ENCODE measurements around the gene LHX2. TPM values are rescaled to one million over a fixed set of nuclear protein-coding genes. Genes with fewer than 3 reads are reported as not detected.

The LHX2 gene
- total and polyA plus RNA-seq, 2 experiments from 2014 or later: 1.7 TPM; not detected in 1

DNA sequence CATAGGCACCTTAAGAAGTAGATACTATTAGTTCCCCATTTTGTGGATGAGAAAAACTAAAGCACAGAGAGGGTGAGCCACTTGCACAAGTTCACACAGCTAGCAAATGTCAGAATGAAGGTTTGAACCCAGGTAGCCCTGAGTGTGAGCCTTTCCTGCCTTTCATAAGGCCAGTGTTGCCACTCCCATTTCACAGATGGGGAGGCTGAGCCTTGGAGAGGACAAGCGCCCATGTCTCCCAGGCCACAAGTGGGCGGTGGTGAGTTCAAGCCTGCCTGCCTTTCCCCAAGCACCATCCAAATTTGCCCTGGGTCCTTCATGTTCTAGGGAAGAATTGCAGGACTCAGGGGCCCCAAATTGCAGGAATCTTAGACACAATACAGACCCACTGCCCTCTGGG is 50.6 kb downstream of the LHX2 start:
- DNase-seq (ENCODE audit: low spot score) (peak; percentile 55), ATAC-seq (no peak; the same call in 2 of the 3 replicates)
- H3K4me3 Mint-ChIP-seq: no peak overlapping the region
- H3K27me3 Mint-ChIP-seq (ENCODE audit: insufficient read depth, low read depth, poor library complexity): peaks cover 7% of the 10 kb centered on the region
- Histone ChIP-seq H3K4me3 (no peak overlapping the region), H3K27me3 (ENCODE audit: insufficient read depth) (no peaks in the 10 kb centered on the region), H4K20me1 (replicated peaks; ENCODE audit: insufficient read depth) (no peaks in the 10 kb centered on the region), H2AFZ (no peak overlapping the region), H3K27ac (ENCODE audit: low read depth) (no peak overlapping the region), H3K79me2 (replicated peaks; ENCODE audit: insufficient read depth) (no peaks in the 10 kb centered on the region), H3K4me1 (ENCODE audit: insufficient read depth) (no peaks in the 10 kb centered on the region), H3K36me3 (ENCODE audit: insufficient read depth) (no peaks in the 10 kb centered on the region), H3K4me2 (no peak overlapping the region), H3F3A (replicated peaks; ENCODE audit: low read depth) (no peaks in the 10 kb centered on the region), H3K9me2 (ENCODE audit: insufficient read depth) (no peaks in the 10 kb centered on the region)
- no peak overlapping the region for H3K27ac Mint-ChIP-seq
- H3K4me1 Mint-ChIP-seq: no peaks in the 10 kb centered on the region
- no peak for TF ChIP-seq ZNF114 (CRISPR knock-in tag; IDR thresholded peaks at IDR 0.05)
- TF ChIP-seq, protein P1, sequence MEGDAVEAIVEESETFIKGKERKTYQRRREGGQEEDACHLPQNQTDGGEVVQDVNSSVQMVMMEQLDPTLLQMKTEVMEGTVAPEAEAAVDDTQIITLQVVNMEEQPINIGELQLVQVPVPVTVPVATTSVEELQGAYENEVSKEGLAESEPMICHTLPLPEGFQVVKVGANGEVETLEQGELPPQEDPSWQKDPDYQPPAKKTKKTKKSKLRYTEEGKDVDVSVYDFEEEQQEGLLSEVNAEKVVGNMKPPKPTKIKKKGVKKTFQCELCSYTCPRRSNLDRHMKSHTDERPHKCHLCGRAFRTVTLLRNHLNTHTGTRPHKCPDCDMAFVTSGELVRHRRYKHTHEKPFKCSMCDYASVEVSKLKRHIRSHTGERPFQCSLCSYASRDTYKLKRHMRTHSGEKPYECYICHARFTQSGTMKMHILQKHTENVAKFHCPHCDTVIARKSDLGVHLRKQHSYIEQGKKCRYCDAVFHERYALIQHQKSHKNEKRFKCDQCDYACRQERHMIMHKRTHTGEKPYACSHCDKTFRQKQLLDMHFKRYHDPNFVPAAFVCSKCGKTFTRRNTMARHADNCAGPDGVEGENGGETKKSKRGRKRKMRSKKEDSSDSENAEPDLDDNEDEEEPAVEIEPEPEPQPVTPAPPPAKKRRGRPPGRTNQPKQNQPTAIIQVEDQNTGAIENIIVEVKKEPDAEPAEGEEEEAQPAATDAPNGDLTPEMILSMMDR (conservative IDR thresholded peaks at IDR 0.05; ENCODE audit: low read depth in 2 of 2): peak; percentile 51 to 73
- TF ChIP-seq POLR2AphosphoS5 (IDR thresholded peaks at IDR 0.05; ENCODE audit: low read depth): no peak
- TF ChIP-seq STAT1 (IDR thresholded peaks at IDR 0.05; ENCODE audit: unreplicated experiment): no peak
- no peaks in the 10 kb centered on the region for H3K9me3 Mint-ChIP-seq
- no peaks in the 10 kb centered on the region for H3K36me3 Mint-ChIP-seq (ENCODE audit: low read depth)

DNA sequence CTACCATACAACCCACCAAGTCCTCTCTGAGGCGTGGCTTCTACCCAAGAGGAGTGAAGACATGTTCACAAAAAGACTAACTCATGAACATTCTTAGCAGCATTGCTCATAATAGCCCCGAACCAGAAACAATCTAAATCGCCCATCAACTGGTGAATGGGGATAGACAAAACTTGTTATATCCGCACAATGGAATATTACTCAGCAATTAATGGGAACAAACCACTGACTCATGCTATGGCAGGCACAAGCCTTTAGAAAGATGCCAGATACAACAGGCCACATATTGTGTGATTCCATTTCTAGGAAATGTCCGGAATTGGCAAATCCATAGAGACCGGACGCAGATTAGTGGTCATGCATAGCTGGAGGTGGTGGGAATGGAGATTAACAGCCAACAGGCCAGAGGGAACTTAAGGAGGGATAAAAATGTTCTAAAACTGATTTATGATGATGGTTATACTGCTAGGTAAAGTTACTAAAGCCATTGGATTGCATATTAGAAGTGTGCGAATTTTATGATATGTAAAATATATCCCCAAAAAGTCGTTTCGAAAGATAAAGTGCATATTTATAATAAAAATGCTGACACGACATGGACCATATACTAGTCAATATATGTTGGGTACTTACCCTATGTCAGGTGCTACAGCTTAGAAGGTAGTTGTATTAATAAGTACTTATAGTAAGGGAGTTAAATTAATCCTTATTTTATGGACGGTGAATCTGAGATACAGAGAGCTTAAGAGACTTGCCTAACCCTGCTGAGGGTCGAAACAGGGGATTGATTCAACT is 55.4 kb downstream of the LHX2 start:
- ATAC-seq (no peak), DNase-seq (ENCODE audit: low spot score) (no peak)
- Histone ChIP-seq H3F3A (replicated peaks; ENCODE audit: low read depth) (no peaks in the 10 kb centered on the region), H3K9me2 (ENCODE audit: insufficient read depth) (no peaks in the 10 kb centered on the region), H3K4me3 (no peak overlapping the region), H3K27me3 (ENCODE audit: insufficient read depth) (no peaks in the 10 kb centered on the region), H3K4me2 (no peak overlapping the region), H2AFZ (no peak overlapping the region; the same call in 1 of the 2 replicates), H4K20me1 (replicated peaks; ENCODE audit: insufficient read depth) (no peaks in the 10 kb centered on the region), H3K4me1 (ENCODE audit: insufficient read depth) (no peaks in the 10 kb centered on the region), H3K36me3 (ENCODE audit: insufficient read depth) (no peaks in the 10 kb centered on the region), H3K79me2 (replicated peaks; ENCODE audit: insufficient read depth) (no peaks in the 10 kb centered on the region), H3K27ac (ENCODE audit: low read depth) (no peak overlapping the region)
- no peak overlapping the region for H3K27ac Mint-ChIP-seq
- no peak for TF ChIP-seq NANOG (IDR thresholded peaks at IDR 0.05; ENCODE audit: borderline replicate concordance)
- TF ChIP-seq ZNF114 (CRISPR knock-in tag; IDR thresholded peaks at IDR 0.05): no peak
- no peak for TF ChIP-seq EZH2 (IDR thresholded peaks at IDR 0.05; ENCODE audit: low read depth, unreplicated experiment)
- peaks cover 6% of the 10 kb centered on the region for H3K27me3 Mint-ChIP-seq (ENCODE audit: insufficient read depth, low read depth, poor library complexity)
- peaks cover 3% of the 10 kb centered on the region; the same call in 1 of the 3 replicates for H3K9me3 Mint-ChIP-seq
- no peaks in the 10 kb centered on the region for H3K36me3 Mint-ChIP-seq (ENCODE audit: low read depth)
- H3K4me3 Mint-ChIP-seq: no peak overlapping the region
- H3K4me1 Mint-ChIP-seq: no peaks in the 10 kb centered on the region

DNA sequence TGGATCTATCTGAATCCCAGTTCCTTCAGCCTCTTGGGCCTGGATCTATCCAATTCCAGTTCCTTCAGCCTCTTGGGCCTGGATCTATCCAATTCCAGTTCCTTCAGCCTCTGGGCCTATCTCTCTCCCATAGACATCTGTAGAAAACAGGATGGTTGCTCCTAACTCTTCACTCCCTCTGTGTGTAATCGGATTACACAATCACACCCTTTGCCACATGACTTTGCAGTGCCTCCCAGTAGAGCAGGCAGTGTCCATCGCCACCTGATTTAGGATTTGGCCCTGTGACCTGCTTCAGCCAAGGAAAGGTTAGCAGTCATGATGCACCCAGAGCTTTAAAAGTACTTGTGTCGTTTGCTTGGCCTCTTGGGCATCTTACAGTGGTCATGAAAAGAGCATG is 56.7 kb downstream of the LHX2 start:
- Histone ChIP-seq H3K27me3 (ENCODE audit: insufficient read depth) (no peaks in the 10 kb centered on the region), H3K4me3 (no peak overlapping the region), H2AFZ (no peak overlapping the region), H3K9me2 (ENCODE audit: insufficient read depth) (no peaks in the 10 kb centered on the region), H3K4me2 (no peak overlapping the region), H3K36me3 (ENCODE audit: insufficient read depth) (no peaks in the 10 kb centered on the region), H3K79me2 (replicated peaks; ENCODE audit: insufficient read depth) (no peaks in the 10 kb centered on the region), H3K27ac (ENCODE audit: low read depth) (no peak overlapping the region), H3F3A (replicated peaks; ENCODE audit: low read depth) (no peaks in the 10 kb centered on the region), H4K20me1 (replicated peaks; ENCODE audit: insufficient read depth) (no peaks in the 10 kb centered on the region), H3K4me1 (ENCODE audit: insufficient read depth) (no peaks in the 10 kb centered on the region)
- Mint-ChIP-seq H3K27ac (no peak overlapping the region), H3K27me3 (ENCODE audit: insufficient read depth, low read depth, poor library complexity) (peaks cover 10% of the 10 kb centered on the region), H3K36me3 (ENCODE audit: low read depth) (no peaks in the 10 kb centered on the region), H3K4me1 (no peaks in the 10 kb centered on the region), H3K4me3 (no peak overlapping the region), H3K9me3 (peaks cover 3% of the 10 kb centered on the region; the same call in 1 of the 3 replicates)
- TF ChIP-seq, protein P2, sequence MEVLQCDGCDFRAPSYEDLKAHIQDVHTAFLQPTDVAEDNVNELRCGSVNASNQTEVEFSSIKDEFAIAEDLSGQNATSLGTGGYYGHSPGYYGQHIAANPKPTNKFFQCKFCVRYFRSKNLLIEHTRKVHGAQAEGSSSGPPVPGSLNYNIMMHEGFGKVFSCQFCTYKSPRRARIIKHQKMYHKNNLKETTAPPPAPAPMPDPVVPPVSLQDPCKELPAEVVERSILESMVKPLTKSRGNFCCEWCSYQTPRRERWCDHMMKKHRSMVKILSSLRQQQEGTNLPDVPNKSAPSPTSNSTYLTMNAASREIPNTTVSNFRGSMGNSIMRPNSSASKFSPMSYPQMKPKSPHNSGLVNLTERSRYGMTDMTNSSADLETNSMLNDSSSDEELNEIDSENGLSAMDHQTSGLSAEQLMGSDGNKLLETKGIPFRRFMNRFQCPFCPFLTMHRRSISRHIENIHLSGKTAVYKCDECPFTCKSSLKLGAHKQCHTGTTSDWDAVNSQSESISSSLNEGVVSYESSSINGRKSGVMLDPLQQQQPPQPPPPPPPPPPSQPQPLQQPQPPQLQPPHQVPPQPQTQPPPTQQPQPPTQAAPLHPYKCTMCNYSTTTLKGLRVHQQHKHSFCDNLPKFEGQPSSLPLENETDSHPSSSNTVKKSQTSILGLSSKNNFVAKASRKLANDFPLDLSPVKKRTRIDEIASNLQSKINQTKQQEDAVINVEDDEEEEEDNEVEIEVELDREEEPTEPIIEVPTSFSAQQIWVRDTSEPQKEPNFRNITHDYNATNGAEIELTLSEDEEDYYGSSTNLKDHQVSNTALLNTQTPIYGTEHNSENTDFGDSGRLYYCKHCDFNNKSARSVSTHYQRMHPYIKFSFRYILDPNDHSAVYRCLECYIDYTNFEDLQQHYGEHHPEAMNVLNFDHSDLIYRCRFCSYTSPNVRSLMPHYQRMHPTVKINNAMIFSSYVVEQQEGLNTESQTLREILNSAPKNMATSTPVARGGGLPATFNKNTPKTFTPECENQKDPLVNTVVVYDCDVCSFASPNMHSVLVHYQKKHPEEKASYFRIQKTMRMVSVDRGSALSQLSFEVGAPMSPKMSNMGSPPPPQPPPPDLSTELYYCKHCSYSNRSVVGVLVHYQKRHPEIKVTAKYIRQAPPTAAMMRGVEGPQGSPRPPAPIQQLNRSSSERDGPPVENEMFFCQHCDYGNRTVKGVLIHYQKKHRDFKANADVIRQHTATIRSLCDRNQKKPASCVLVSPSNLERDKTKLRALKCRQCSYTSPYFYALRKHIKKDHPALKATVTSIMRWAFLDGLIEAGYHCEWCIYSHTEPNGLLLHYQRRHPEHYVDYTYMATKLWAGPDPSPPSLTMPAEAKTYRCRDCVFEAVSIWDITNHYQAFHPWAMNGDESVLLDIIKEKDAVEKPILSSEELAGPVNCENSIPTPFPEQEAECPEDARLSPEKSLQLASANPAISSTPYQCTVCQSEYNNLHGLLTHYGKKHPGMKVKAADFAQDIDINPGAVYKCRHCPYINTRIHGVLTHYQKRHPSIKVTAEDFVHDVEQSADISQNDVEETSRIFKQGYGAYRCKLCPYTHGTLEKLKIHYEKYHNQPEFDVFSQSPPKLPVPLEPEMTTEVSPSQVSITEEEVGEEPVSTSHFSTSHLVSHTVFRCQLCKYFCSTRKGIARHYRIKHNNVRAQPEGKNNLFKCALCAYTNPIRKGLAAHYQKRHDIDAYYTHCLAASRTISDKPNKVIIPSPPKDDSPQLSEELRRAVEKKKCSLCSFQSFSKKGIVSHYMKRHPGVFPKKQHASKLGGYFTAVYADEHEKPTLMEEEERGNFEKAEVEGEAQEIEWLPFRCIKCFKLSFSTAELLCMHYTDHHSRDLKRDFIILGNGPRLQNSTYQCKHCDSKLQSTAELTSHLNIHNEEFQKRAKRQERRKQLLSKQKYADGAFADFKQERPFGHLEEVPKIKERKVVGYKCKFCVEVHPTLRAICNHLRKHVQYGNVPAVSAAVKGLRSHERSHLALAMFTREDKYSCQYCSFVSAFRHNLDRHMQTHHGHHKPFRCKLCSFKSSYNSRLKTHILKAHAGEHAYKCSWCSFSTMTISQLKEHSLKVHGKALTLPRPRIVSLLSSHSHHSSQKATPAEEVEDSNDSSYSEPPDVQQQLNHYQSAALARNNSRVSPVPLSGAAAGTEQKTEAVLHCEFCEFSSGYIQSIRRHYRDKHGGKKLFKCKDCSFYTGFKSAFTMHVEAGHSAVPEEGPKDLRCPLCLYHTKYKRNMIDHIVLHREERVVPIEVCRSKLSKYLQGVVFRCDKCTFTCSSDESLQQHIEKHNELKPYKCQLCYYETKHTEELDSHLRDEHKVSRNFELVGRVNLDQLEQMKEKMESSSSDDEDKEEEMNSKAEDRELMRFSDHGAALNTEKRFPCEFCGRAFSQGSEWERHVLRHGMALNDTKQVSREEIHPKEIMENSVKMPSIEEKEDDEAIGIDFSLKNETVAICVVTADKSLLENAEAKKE (CRISPR knock-in tag; IDR thresholded peaks at IDR 0.05): no peak
- TF ChIP-seq EZH2 (IDR thresholded peaks at IDR 0.05; ENCODE audit: low read depth, unreplicated experiment): no peak
- no peak for TF ChIP-seq JUNB (IDR thresholded peaks at IDR 0.05; ENCODE audit: unreplicated experiment)
- DNase-seq (ENCODE audit: low spot score) (no peak), ATAC-seq (no peak)

All from GM23338 (cell line).